ENCODE data around the gene FHOD3.
"Not testable (repeated sequence)": the region's sequence is repeated elsewhere in the genome, so short reads cannot be mapped to it uniquely, and the experiment has no call there.

FHOD3 gene

DNA sequence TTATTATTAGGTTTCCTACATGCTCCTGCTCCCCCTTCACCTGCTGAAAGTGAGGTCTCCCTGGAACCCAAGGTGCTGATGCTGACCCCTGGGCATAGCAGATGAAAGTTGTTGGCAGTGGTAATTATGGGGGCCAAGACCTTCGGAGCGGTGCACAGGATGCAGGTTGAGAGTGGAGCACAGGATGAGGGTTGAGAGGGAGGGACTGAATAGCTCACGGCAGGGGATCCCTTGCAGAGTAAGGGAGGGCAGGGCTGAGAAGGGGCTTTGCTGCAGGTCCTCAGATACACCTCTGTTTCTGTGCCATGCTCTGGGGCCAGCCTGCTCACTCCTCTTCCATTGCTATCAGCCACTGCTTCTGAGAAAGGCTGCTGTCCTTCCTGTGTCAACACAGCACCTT is 163.3 kb downstream of the FHOD3 start:
- no peaks in the 10 kb centered on the region for H4K20me1 ChIP-seq (ENCODE audit: insufficient read depth, low read length, poor library complexity, severe bottlenecking)
- no peaks in the 10 kb centered on the region for H3K79me2 ChIP-seq (ENCODE audit: insufficient read depth, low read length)
- H3K4me3 ChIP-seq (ENCODE audit: low read length, poor library complexity, severe bottlenecking): no peak overlapping the region
- H3K9me3 ChIP-seq (ENCODE audit: insufficient read depth, low read depth, low read length): no peaks in the 10 kb centered on the region
- H3K9me2 ChIP-seq (replicated peaks; ENCODE audit: low read depth, low read length): no peaks in the 10 kb centered on the region
- no peaks in the 10 kb centered on the region for H3K4me1 ChIP-seq (ENCODE audit: insufficient read depth, low read length, poor library complexity, severe bottlenecking)
- peak overlapping the region; percentile 77; the same call in 1 of the 2 replicates for H2AFZ ChIP-seq (ENCODE audit: low read length)
- no peak overlapping the region for H3K4me2 ChIP-seq (ENCODE audit: low read depth, low read length, poor library complexity, severe bottlenecking)
- no peaks in the 10 kb centered on the region for H3F3A ChIP-seq (ENCODE audit: low read depth)
- no peak for TF ChIP-seq EZH2phosphoT487 (IDR thresholded peaks at IDR 0.05; ENCODE audit: borderline replicate concordance)
- TF ChIP-seq, protein P1, sequence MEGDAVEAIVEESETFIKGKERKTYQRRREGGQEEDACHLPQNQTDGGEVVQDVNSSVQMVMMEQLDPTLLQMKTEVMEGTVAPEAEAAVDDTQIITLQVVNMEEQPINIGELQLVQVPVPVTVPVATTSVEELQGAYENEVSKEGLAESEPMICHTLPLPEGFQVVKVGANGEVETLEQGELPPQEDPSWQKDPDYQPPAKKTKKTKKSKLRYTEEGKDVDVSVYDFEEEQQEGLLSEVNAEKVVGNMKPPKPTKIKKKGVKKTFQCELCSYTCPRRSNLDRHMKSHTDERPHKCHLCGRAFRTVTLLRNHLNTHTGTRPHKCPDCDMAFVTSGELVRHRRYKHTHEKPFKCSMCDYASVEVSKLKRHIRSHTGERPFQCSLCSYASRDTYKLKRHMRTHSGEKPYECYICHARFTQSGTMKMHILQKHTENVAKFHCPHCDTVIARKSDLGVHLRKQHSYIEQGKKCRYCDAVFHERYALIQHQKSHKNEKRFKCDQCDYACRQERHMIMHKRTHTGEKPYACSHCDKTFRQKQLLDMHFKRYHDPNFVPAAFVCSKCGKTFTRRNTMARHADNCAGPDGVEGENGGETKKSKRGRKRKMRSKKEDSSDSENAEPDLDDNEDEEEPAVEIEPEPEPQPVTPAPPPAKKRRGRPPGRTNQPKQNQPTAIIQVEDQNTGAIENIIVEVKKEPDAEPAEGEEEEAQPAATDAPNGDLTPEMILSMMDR (conservative IDR thresholded peaks at IDR 0.05; ENCODE audit: low read length): no peak
- H3K36me3 ChIP-seq (ENCODE audit: insufficient read depth, low read length): no peaks in the 10 kb centered on the region
- no peak overlapping the region for H3K9ac ChIP-seq (ENCODE audit: low read depth, low read length, poor library complexity, severe bottlenecking)
- no peaks in the 10 kb centered on the region for H3K27me3 ChIP-seq (ENCODE audit: insufficient read depth, low read length, poor library complexity, severe bottlenecking)

DNA sequence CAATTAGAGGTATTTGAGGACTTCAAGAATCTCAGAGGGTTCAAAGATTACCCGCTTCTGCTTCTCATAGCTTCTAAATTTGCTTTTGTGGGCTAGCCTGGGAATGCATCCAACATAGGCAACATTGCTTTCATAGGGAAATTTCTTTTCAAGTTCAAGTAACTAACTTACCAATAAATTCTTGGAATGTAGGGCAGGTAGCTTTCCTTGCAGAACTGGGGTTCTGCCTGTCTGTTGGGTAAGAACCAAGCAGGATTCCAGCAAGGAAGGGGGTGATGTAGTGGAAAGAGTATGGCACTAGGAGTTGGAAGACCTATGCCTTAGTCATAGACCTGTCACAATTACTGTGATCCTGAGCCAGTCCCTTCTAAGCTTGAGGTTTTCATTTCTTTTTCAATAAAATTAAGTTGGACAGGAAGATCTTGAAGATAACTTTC is 164.1 kb downstream of the FHOD3 start:
- Histone ChIP-seq H3K4me1 (ENCODE audit: insufficient read depth, low read length, poor library complexity, severe bottlenecking) (no peaks in the 10 kb centered on the region), H3K27me3 (ENCODE audit: insufficient read depth, low read length, poor library complexity, severe bottlenecking) (no peaks in the 10 kb centered on the region), H3K9ac (ENCODE audit: low read depth, low read length, poor library complexity, severe bottlenecking) (no peak overlapping the region), H3K9me3 (ENCODE audit: insufficient read depth, low read depth, low read length) (no peaks in the 10 kb centered on the region), H3K4me3 (ENCODE audit: low read length, poor library complexity, severe bottlenecking) (no peak overlapping the region), H3K4me2 (ENCODE audit: low read depth, low read length, poor library complexity, severe bottlenecking) (peak overlapping the region; percentile 32), H2AFZ (ENCODE audit: low read length) (peak overlapping the region; percentile 77; the same call in 1 of the 2 replicates), H3K79me2 (ENCODE audit: insufficient read depth, low read length) (no peaks in the 10 kb centered on the region), H4K20me1 (ENCODE audit: insufficient read depth, low read length, poor library complexity, severe bottlenecking) (no peaks in the 10 kb centered on the region), H3K36me3 (ENCODE audit: insufficient read depth, low read length) (no peaks in the 10 kb centered on the region), H3F3A (ENCODE audit: low read depth) (no peaks in the 10 kb centered on the region), H3K9me2 (replicated peaks; ENCODE audit: low read depth, low read length) (no peaks in the 10 kb centered on the region)
- TF ChIP-seq, protein P1 (conservative IDR thresholded peaks at IDR 0.05; ENCODE audit: low read length): no peak
- TF ChIP-seq EZH2phosphoT487 (IDR thresholded peaks at IDR 0.05; ENCODE audit: borderline replicate concordance): no peak

DNA sequence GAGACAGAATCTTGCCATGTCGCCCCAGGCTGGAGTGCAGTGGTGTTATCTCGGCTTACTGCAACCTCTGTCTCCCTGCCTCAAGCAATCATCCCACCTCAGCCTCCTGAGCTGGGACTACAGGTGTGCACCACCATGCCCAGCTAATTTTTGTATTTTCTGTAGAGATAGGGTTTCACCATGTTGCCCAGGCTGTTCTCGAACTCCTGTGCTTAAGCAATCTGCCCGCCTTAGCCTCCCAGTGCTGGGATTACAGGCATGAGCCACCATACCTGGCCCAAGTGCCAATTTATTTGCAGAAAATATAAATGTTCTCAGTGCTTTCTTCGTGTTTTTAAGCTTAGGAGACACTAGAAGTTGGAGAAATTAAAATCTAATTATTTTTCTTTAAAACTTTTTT is 166.0 kb downstream of the FHOD3 start:
- H3F3A ChIP-seq (ENCODE audit: low read depth); H3K9me2 ChIP-seq (replicated peaks; ENCODE audit: low read depth, low read length); H3K36me3 ChIP-seq (ENCODE audit: insufficient read depth, low read length); H3K4me3 ChIP-seq (ENCODE audit: low read length, poor library complexity, severe bottlenecking); H3K4me1 ChIP-seq (ENCODE audit: insufficient read depth, low read length, poor library complexity, severe bottlenecking); H3K9me3 ChIP-seq (ENCODE audit: insufficient read depth, low read depth, low read length); H4K20me1 ChIP-seq (ENCODE audit: insufficient read depth, low read length, poor library complexity, severe bottlenecking); H3K79me2 ChIP-seq (ENCODE audit: insufficient read depth, low read length); H2AFZ ChIP-seq (ENCODE audit: low read length); H3K4me2 ChIP-seq (ENCODE audit: low read depth, low read length, poor library complexity, severe bottlenecking); H3K9ac ChIP-seq (ENCODE audit: low read depth, low read length, poor library complexity, severe bottlenecking); H3K27me3 ChIP-seq (ENCODE audit: insufficient read depth, low read length, poor library complexity, severe bottlenecking): not testable (repeated sequence)

DNA sequence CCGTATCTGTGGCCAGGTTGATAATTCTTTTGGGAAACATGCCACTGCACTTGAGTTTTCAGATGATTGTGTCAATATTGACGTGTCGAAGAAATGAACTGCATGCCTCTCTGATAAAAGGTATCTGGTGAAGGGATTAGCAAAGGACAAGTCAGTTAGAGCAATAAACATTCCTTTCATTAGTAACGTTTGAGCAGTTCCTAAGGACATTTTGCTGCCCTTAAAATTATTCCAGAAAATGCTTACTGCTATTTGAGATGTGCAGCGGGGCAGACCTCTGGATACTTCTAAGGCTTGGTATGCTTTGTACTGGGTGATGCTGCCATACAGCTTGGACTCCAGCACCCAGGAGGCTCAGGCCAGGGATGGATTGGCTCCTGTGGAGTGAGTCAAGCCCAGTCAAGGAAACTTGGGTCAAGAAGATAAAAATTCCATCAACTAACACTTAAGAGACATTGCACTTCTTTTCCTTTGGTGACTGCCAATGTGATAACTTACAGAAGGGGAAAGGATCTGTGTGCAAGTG is 166.7 kb downstream of the FHOD3 start:
- Histone ChIP-seq H4K20me1 (ENCODE audit: insufficient read depth, low read length, poor library complexity, severe bottlenecking) (no peaks in the 10 kb centered on the region), H3K36me3 (ENCODE audit: insufficient read depth, low read length) (no peaks in the 10 kb centered on the region), H3K27me3 (ENCODE audit: insufficient read depth, low read length, poor library complexity, severe bottlenecking) (no peaks in the 10 kb centered on the region), H3K4me2 (ENCODE audit: low read depth, low read length, poor library complexity, severe bottlenecking) (no peak overlapping the region), H3K9me2 (replicated peaks; ENCODE audit: low read depth, low read length) (no peaks in the 10 kb centered on the region), H3F3A (ENCODE audit: low read depth) (no peaks in the 10 kb centered on the region), H3K9me3 (ENCODE audit: insufficient read depth, low read depth, low read length) (no peaks in the 10 kb centered on the region), H3K4me3 (ENCODE audit: low read length, poor library complexity, severe bottlenecking) (no peak overlapping the region), H3K79me2 (ENCODE audit: insufficient read depth, low read length) (no peaks in the 10 kb centered on the region), H2AFZ (ENCODE audit: low read length) (peak overlapping the region; percentile 7; the same call in 1 of the 2 replicates), H3K4me1 (ENCODE audit: insufficient read depth, low read length, poor library complexity, severe bottlenecking) (no peaks in the 10 kb centered on the region), H3K9ac (ENCODE audit: low read depth, low read length, poor library complexity, severe bottlenecking) (no peak overlapping the region)
- TF ChIP-seq, protein P1 (conservative IDR thresholded peaks at IDR 0.05; ENCODE audit: low read length): no peak
- no peak for TF ChIP-seq EZH2phosphoT487 (IDR thresholded peaks at IDR 0.05; ENCODE audit: borderline replicate concordance)
